Subcutaneous abdominal adipose tissue (tissue), 5 donors: Measurements from ENCODE around the gene SLC9C2.
"Not testable (repeated sequence)": the region's sequence is repeated elsewhere in the genome, so short reads cannot be mapped to it uniquely, and the experiment has no call there.

ENCODE experiments used
- H3K27ac ChIP-seq: one replicate; pipeline ENCODE4 v1.7.0; 2013; ENCODE audit warnings: low read depth, mild to moderate bottlenecking, inconsistent platforms, low read length, moderate library complexity
- H3K27me3 ChIP-seq, 5 donors: one replicate each; pipeline ENCODE4 v1.7.0; 2013; ENCODE audit warnings: low read length in 5 of 5, inconsistent platforms in 1 of 5; ENCODE audit not compliant: control insufficient read depth in 5 of 5, insufficient read depth in 4 of 5
- H3K36me3 ChIP-seq, 5 donors: one replicate each; pipeline ENCODE4 v1.7.0; 2013; ENCODE audit warnings: low read length in 5 of 5; ENCODE audit not compliant: control insufficient read depth in 5 of 5, insufficient read depth in 5 of 5
- H3K4me1 ChIP-seq, 5 donors: one replicate each; pipeline ENCODE4 v1.7.0; 2013; ENCODE audit warnings: low read length in 5 of 5, mild to moderate bottlenecking in 3 of 5, moderate library complexity in 1 of 5; ENCODE audit not compliant: control insufficient read depth in 5 of 5, insufficient read depth in 5 of 5
- H3K4me3 ChIP-seq, 5 donors: one replicate each; pipeline ENCODE4 v1.7.0; 2013; ENCODE audit warnings: low read length in 5 of 5, low read depth in 1 of 5
- H3K9ac ChIP-seq, 5 donors: one replicate each; pipeline ENCODE4 v1.7.0; 2013; ENCODE audit warnings: low read length in 5 of 5, mild to moderate bottlenecking in 4 of 5, moderate library complexity in 3 of 5
- H3K9me3 ChIP-seq, 5 donors: one replicate each; pipeline ENCODE4 v1.7.0; 2013; ENCODE audit warnings: low read length in 5 of 5; ENCODE audit not compliant: control insufficient read depth in 5 of 5
- donor health status: healthy.
- donor health status: healthy.
- donor health status: healthy.
- donor health status: healthy.
- donor health status: healthy.

The SLC9C2 gene

GRCh38 chr1:173464185-173464584 is 138.7 kb downstream of the SLC9C2 start:
- Histone ChIP-seq H3K9me3 (peaks cover 0 to 12% (median 4%) of the 10 kb centered on the region in 5 donors), H3K36me3 (peaks cover 8 to 22% (median 16%) of the 10 kb centered on the region in 5 donors)
- H3K27ac ChIP-seq, H3K4me3 ChIP-seq, H3K27me3 ChIP-seq, H3K4me1 ChIP-seq, H3K9ac ChIP-seq: not testable (repeated sequence)

- H3K36me3 ChIP-seq: peaks cover 8 to 22% (median 16%) of the 10 kb centered on the region in 5 donors
- not testable (repeated sequence) for H3K9ac ChIP-seq, H3K27me3 ChIP-seq, H3K4me1 ChIP-seq, H3K27ac ChIP-seq, H3K4me3 ChIP-seq
- H3K9me3 ChIP-seq: peaks cover 0 to 12% (median 4%) of the 10 kb centered on the region in 5 donors
Measured at GRCh38 chr1:173462666-173463065, 140.2 kb downstream of the SLC9C2 start.

- Histone ChIP-seq H3K4me3 (no peak overlapping the region), H3K27me3 (no peaks in the 10 kb centered on the region), H3K36me3 (peaks cover 8 to 22% (median 16%) of the 10 kb centered on the region in 5 donors), H3K4me1 (no peaks in the 10 kb centered on the region), H3K27ac (no peak overlapping the region), H3K9ac (no peak overlapping the region), H3K9me3 (peaks cover 0 to 8% (median 4%) of the 10 kb centered on the region in 5 donors)
Measured at GRCh38 chr1:173459885-173460284, 143.0 kb downstream of the SLC9C2 start.

- Histone ChIP-seq H3K9ac (no peak overlapping the region), H3K4me1 (no peaks in the 10 kb centered on the region), H3K36me3 (peaks cover 0 to 5% (median 5%) of the 10 kb centered on the region in 5 donors), H3K27me3 (no peaks in the 10 kb centered on the region), H3K9me3 (no peaks in the 10 kb centered on the region), H3K27ac (no peak overlapping the region), H3K4me3 (no peak overlapping the region)
Measured at GRCh38 chr1:173454966-173455524, 147.8 kb downstream of the SLC9C2 start.

- Histone ChIP-seq H3K4me3 (no peak overlapping the region), H3K9ac (no peak overlapping the region), H3K4me1 (no peaks in the 10 kb centered on the region), H3K36me3 (no peaks in the 10 kb centered on the region), H3K27ac (no peak overlapping the region), H3K9me3 (no peaks in the 10 kb centered on the region), H3K27me3 (no peaks in the 10 kb centered on the region)
Measured at GRCh38 chr1:173453982-173454381, 148.9 kb downstream of the SLC9C2 start.

GRCh38 chr1:173451981-173452380 is 150.9 kb downstream of the SLC9C2 start:
- Histone ChIP-seq H3K27me3 (no peaks in the 10 kb centered on the region), H3K36me3 (no peaks in the 10 kb centered on the region), H3K4me3 (no peak overlapping the region), H3K4me1 (no peaks in the 10 kb centered on the region), H3K9me3 (no peaks in the 10 kb centered on the region), H3K9ac (no peak overlapping the region), H3K27ac (no peak overlapping the region)
